OCI-LY7 (cell line): ENCODE results near the gene AFTPH. TPM values are rescaled to one million over a fixed set of nuclear protein-coding genes. Genes with fewer than 3 reads are reported as not detected.

Experiments
- BruUV-seq: library from RNA; stranded (reverse); fragments of 400-500 nt; replicated peaks from 2 replicates; lab custom pipeline; 2021; lab: Mats Ljungman, UMichigan
- CTCF ChIA-PET: fragments of 300-600 bp; sonication (Branson Sonifier 250); formaldehyde crosslinking; loops from one replicate; lab custom pipeline; 2022; ENCODE audit warnings: antibody characterized with exemption; ENCODE audit not compliant: unreplicated experiment; lab: Charles Lee
- POLR2A ChIA-PET: fragments of 300-600 bp; sonication (Branson Sonifier 250); formaldehyde crosslinking; loops from one replicate; lab custom pipeline; 2022; ENCODE audit warnings: antibody characterized with exemption; lab: Charles Lee
- DNase-seq: peaks from one replicate; pipeline ENCODE4 v3.0.0-alpha.2; 2015; ENCODE audit warnings: low spot score
- H2AFZ ChIP-seq: fragments of 200-600 bp; sonication (generic), shearing (Covaris generic); 2 replicates; pipeline ENCODE4 v1.6.1; 2014; ENCODE audit warnings: mild to moderate bottlenecking, antibody characterized with exemption, low read length, moderate library complexity
- H3K27ac ChIP-seq: fragments of 200-600 bp; sonication (generic); 2 replicates; pipeline ENCODE4 v1.5.1; 2014; ENCODE audit warnings: mixed run types, low read depth, mild to moderate bottlenecking, moderate library complexity, low read length, inconsistent platforms; ENCODE audit not compliant: poor library complexity, severe bottlenecking
- H3K36me3 ChIP-seq: fragments of 200-600 bp; sonication (generic); 2 replicates; pipeline ENCODE4 v1.6.1; 2014; ENCODE audit warnings: mild to moderate bottlenecking, antibody characterized with exemption, low read length, moderate library complexity, mixed read lengths; ENCODE audit not compliant: insufficient read depth
- H3K4me1 ChIP-seq: fragments of 200-600 bp; sonication (generic); 2 replicates; pipeline ENCODE4 v1.5.1; 2014; ENCODE audit warnings: mild to moderate bottlenecking, low read length; ENCODE audit not compliant: insufficient read depth, poor library complexity, severe bottlenecking
- H3K4me2 ChIP-seq: fragments of 200-600 bp; sonication (generic); 2 replicates; pipeline ENCODE4 v1.6.1; 2014; ENCODE audit warnings: mild to moderate bottlenecking, low read length
- H3K4me3 ChIP-seq: fragments of 200-600 bp; sonication (generic); 2 replicates; pipeline ENCODE4 v1.5.1; 2014; ENCODE audit warnings: mild to moderate bottlenecking, low read depth, low read length; ENCODE audit not compliant: poor library complexity, severe bottlenecking
- H3K79me2 ChIP-seq: fragments of 200-600 bp; sonication (generic); 2 replicates; pipeline ENCODE4 v1.6.1; 2016; ENCODE audit warnings: low read depth, mild to moderate bottlenecking, low read length, moderate library complexity, mixed read lengths; ENCODE audit not compliant: insufficient read depth
- H3K9me2 ChIP-seq: fragments of 200-600 bp; sonication (generic); 2 replicates; pipeline ENCODE4 v1.6.1; 2016; ENCODE audit warnings: mild to moderate bottlenecking, low read length, mixed read lengths; ENCODE audit not compliant: insufficient read depth
- H3K9me3 ChIP-seq: fragments of 200-600 bp; sonication (generic); 2 replicates; pipeline ENCODE4 v1.6.1; 2014; ENCODE audit warnings: mild to moderate bottlenecking, mixed run types, low read length, mixed read lengths
- H4K20me1 ChIP-seq: fragments of 200-600 bp; sonication (generic); 2 replicates; pipeline ENCODE4 v1.6.1; 2014; ENCODE audit warnings: mild to moderate bottlenecking, antibody characterized with exemption, low read length, moderate library complexity, mixed read lengths; ENCODE audit not compliant: insufficient read depth
- EZH2phosphoT487 ChIP-seq: fragments of 200-600 bp; sonication (generic); IDR thresholded peaks from 2 replicates; pipeline ENCODE4 v1.6.1; 2018; ENCODE audit warnings: low read depth, borderline replicate concordance, mild to moderate bottlenecking, mixed run types, antibody characterized with exemption, low read length, moderate library complexity, mixed read lengths
- intact Hi-C: fragments of 100-400 bp; cut with micrococcal nuclease; formaldehyde crosslinking; loops from one replicate; pipeline ENCODE4 v1.10.0; 2022; ENCODE audit not compliant: unreplicated experiment
- total RNA-seq, 2 experiments: library from RNA; depleted of rRNA in 1 of 2; stranded (reverse); fragments of >200 nt in 1 of 2; shearing (Covaris generic) in 1 of 2; gene quantifications; 2 replicates each; pipeline ENCODE4 v1.2.3, GENCODE V29; 2014 to 2022
- TF ChIP-seq, protein P1 (sequence below): fragments of 200-600 bp; sonication (generic); conservative IDR thresholded peaks from 2 replicates; pipeline ENCODE4 v1.5.1; 2014; ENCODE audit warnings: mild to moderate bottlenecking, antibody characterized with exemption, low read length, moderate library complexity, mixed read lengths

The AFTPH gene
- total RNA-seq, 2 experiments from 2014 or later = 30.0 to 40.6 TPM

DNA sequence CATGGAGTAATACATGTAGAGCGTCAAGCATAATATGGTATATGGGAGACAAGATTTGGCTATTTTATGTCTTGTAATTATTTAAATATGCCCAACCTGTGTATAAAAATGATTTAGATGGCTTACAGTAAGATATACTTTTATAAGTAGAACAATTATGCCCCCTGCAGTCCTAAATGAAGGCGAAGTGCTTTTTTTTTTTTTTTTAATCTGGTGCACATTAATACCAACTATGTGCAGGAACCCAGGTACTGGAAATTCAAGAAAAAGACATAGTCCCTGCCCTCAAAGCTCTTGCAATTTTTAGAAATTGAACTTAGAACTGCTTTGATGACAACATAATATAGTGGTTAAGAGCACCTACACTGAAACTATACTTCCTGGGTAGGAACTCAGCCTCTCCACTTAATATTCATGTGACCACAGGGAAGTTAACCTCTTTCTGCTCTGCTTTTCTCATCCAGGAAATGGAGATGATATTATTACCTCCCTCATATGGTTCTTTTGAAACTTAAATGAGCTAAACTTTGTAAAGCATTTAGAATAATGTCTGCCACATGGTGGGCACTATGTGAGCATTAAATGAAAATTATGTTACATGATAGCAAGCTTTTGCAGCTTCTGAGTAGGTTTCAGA is 38.1 kb downstream of the AFTPH start:
- peaks cover 16% of the 10 kb centered on the region for H3K4me1 ChIP-seq
- peaks cover 17% of the 10 kb centered on the region for H3K36me3 ChIP-seq
- no peak overlapping the region for H3K4me3 ChIP-seq
- no peaks in the 10 kb centered on the region for H3K9me3 ChIP-seq
- DNase-seq = peak; percentile 59
- intact Hi-C loops = loop anchor here (2.0 to 10.0 kb wide), 3 partner anchors 105 to 517 kb away; no protein-coding TSS in a partner anchor
- H3K4me2 ChIP-seq = peak overlapping the region; percentile 56
- no TSS peak for BruUV-seq
- peaks cover 11% of the 10 kb centered on the region; the same call in 1 of the 2 replicates for H4K20me1 ChIP-seq
- peaks cover 44% of the 10 kb centered on the region; the same call in 1 of the 2 replicates for H3K79me2 ChIP-seq
- H3K9me2 ChIP-seq = no peaks in the 10 kb centered on the region
- POLR2A ChIA-PET = interaction anchor here (0.6 to 3.1 kb wide), 8 partner anchors 8 to 665 kb away, joined by 3 to 18 read pairs (median 5); partner anchors contain the start of genes ACTR2 and AFTPH
- no peak overlapping the region; the same call in 1 of the 2 replicates for H2AFZ ChIP-seq
- CTCF ChIA-PET = interaction anchor here (0.6 to 0.8 kb wide), 2 partner anchors 68 to 74 kb away, joined by 3 read pairs; no protein-coding TSS in a partner anchor
- TF ChIP-seq EZH2phosphoT487 = no peak
- TF ChIP-seq, protein P1, sequence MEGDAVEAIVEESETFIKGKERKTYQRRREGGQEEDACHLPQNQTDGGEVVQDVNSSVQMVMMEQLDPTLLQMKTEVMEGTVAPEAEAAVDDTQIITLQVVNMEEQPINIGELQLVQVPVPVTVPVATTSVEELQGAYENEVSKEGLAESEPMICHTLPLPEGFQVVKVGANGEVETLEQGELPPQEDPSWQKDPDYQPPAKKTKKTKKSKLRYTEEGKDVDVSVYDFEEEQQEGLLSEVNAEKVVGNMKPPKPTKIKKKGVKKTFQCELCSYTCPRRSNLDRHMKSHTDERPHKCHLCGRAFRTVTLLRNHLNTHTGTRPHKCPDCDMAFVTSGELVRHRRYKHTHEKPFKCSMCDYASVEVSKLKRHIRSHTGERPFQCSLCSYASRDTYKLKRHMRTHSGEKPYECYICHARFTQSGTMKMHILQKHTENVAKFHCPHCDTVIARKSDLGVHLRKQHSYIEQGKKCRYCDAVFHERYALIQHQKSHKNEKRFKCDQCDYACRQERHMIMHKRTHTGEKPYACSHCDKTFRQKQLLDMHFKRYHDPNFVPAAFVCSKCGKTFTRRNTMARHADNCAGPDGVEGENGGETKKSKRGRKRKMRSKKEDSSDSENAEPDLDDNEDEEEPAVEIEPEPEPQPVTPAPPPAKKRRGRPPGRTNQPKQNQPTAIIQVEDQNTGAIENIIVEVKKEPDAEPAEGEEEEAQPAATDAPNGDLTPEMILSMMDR = peak; percentile 88
- H3K27ac ChIP-seq = peak overlapping the region; percentile 29

DNA sequence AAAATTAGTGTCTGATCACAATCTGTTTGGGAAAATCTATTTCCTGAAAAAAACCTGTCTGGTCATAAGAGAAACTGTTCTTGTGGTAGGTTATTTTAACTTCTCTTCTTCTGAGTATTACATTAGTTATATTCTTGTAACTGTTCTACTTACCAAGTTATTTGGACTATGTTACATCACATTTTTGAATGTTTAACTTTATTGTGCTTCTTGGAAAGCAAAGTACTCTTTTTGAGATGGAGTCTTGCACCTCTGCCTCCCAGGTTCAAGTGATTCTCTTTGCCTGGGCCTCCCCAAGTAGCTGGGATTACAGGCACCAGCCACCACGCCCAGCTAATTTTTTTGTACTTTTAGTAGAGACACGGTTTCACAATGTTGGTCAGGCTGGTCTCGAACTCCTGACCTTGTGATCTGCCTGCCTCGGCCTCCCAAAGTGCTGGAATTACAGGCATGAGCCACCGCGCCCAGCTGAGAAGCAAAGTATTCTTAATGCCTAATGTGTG is 39.4 kb downstream of the AFTPH start:
- no TSS peak for BruUV-seq
- TF ChIP-seq, protein P1 = no peak
- TF ChIP-seq EZH2phosphoT487 = no peak

More for the DNA sequence above, 39.4 kb downstream of the AFTPH start:
- peaks cover 48% of the 10 kb centered on the region; the same call in 1 of the 2 replicates for H3K79me2 ChIP-seq
- H3K9me2 ChIP-seq = no peaks in the 10 kb centered on the region
- no peak for DNase-seq
- H3K9me3 ChIP-seq = no peaks in the 10 kb centered on the region
- no peak overlapping the region for H3K4me3 ChIP-seq
- peaks cover 17% of the 10 kb centered on the region for H3K36me3 ChIP-seq
- POLR2A ChIA-PET = no interaction called here
- H3K4me2 ChIP-seq = no peak overlapping the region
- peaks cover 11% of the 10 kb centered on the region; the same call in 1 of the 2 replicates for H4K20me1 ChIP-seq
- H3K27ac ChIP-seq = no peak overlapping the region
- CTCF ChIA-PET = no interaction called here
- intact Hi-C loops = loop anchor here (2.0 to 10.0 kb wide), 3 partner anchors 106 to 519 kb away; no protein-coding TSS in a partner anchor
- H3K4me1 ChIP-seq = peaks cover 16% of the 10 kb centered on the region
- no peak overlapping the region for H2AFZ ChIP-seq
